ENCODE data around the gene MAPK12. TPM values are rescaled to one million over a fixed set of nuclear protein-coding genes. Genes with fewer than 3 reads are reported as not detected.

The MAPK12 gene
- 29.5 and 36.9 TPM in 2 replicates for total RNA-seq

GRCh38 chr22:50261615-50262459 lies at the start of gene MAPK12:
MAPK12 (minus strand) TSS chr22:50261683; CDS start chr22:50261509, 174 bp downstream.

GRCh38 chr22:50306753-50307749 lies 45.6 kb upstream of the MAPK12 start, which contains the start of gene PLXNB2:
PLXNB2 (minus strand) TSS chr22:50307646; CDS start chr22:50290584, 17,062 bp downstream.

DNA sequence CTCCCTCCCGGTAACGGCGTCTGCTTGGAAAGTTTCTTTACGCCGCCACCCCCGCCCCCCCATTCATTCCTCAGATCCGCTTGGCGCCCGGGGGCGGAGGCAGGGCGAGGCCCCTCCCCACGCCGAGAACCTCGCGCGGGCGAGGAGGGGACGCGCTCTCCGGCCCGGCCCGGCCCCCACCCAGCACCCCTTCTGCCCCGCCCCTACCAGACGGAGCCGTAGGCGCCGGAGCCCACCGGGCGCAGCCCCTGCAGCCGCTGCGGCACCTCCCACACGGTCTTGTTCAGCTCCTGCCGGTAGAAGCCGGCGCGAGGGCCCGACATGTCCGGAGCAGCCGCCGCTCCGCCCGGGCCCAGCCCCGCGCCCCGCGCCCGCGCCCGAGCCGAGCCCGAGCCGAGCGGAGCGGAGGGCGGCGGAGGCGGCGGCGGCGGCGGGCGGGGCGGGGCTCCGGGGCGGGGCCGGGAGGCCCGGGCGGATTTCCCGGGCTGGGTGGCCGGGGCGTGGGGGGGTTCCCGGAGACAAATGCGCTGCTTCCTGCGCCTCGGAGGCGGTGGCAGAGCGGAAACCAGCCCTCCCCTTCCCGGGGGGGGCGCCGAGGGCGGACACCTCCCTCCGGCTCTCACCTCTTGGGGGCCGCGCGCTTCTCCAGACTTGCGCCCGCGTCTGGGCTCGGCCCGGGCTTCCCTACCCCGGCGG lies 8.6 kb upstream of the MAPK12 start, which contains the start of gene MAPK11:
Gene MAPK11, minus strand, starts transcription at position 411 of the 696 bp plus-strand sequence. Its CDS starts 88 bp downstream, at position 323.

GRCh38 chr22:50250555-50251476 lies 10.7 kb downstream of the MAPK12 start, which contains the start of gene HDAC10:
HDAC10 (minus strand) TSS chr22:50251265; CDS start chr22:50251032, 233 bp downstream.

DNA sequence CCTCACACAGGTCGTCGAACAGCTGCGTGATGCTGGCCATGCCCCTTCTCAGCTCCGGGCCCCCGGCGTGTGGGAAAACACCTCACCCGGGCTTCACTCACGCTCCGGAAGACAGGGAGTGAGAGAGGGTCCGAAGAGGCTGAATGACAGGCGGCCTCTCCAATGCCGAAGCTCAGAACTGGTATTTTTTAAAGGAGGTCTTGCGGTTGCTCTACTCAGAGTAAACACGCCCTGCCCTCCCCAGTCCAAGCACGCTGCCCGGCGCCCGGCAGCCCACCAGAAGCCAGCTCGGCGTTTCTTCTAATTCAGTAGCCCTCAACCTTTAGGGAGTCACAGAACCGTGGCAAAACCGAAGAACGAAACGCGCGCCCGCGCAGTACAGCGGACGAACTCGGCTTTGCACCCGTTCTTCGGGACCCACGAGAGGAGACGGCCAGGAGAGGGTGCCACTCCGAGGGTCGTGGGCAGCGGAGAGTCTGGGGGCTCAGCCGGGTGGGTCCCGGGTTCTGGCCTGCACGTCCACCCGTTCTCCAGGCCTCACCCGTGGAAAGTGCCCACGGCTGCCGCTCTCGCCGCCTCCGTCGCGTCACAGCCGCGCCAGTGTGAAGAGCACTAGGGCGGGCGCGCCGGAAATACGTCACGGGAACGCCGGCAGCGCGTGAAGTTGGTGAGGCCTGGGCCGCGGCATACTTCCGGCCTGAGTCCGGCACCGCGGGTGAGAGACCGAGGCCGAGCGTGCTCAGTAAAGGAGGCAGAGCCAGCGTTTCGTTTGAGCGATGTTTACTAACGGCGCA lies 16.9 kb downstream of the MAPK12 start, which contains the start of gene TUBGCP6:
Gene TUBGCP6, minus strand, starts transcription at position 604 of the 794 bp plus-strand sequence. Its CDS starts 564 bp downstream, at position 40.

Other genes starting within 250 kb of the MAPK12 start
- gene IL17REL, start 248.9 kb downstream of the MAPK12 start, total RNA-seq = not detected in 2 replicates
- not detected in 2 replicates for gene TTLL8, start 203.4 kb downstream of the MAPK12 start, total RNA-seq
- 2.5 TPM in 1 of 2 replicates, not detected in the other for gene MLC1, start 176.3 kb downstream of the MAPK12 start, total RNA-seq
- 2.9 and 5.1 TPM in 2 replicates for gene MOV10L1, start 171.7 kb downstream of the MAPK12 start, total RNA-seq
- gene PANX2, start 91.0 kb downstream of the MAPK12 start, total RNA-seq = 0.35 and 0.60 TPM in 2 replicates
- 21.9 and 26.9 TPM in 2 replicates for gene TRABD, start 75.8 kb downstream of the MAPK12 start, total RNA-seq
- gene SELENOO, start 60.7 kb downstream of the MAPK12 start, total RNA-seq = 24.5 and 33.3 TPM in 2 replicates
- gene TUBGCP6, start 16.7 kb downstream of the MAPK12 start, total RNA-seq = 18.3 and 23.2 TPM in 2 replicates
- gene HDAC10, start 10.4 kb downstream of the MAPK12 start, total RNA-seq = 20.8 and 39.8 TPM in 2 replicates
- 18.4 and 24.0 TPM in 2 replicates for gene MAPK11, start 8.7 kb upstream of the MAPK12 start, total RNA-seq
- gene PLXNB2, start 46.0 kb upstream of the MAPK12 start, total RNA-seq = 143 and 157 TPM in 2 replicates
- 6.6 and 8.5 TPM in 2 replicates for gene DENND6B, start 65.3 kb upstream of the MAPK12 start, total RNA-seq
- 44.7 and 47.3 TPM in 2 replicates for gene PPP6R2, start 81.6 kb upstream of the MAPK12 start, total RNA-seq
- gene SBF1, start 213.4 kb upstream of the MAPK12 start, total RNA-seq = 53.8 and 57.3 TPM in 2 replicates
- gene ADM2, start 219.9 kb upstream of the MAPK12 start, total RNA-seq = 14.5 and 35.9 TPM in 2 replicates
- 0.43 TPM in 1 of 2 replicates, not detected in the other for gene MIOX, start 225.2 kb upstream of the MAPK12 start, total RNA-seq
- gene LMF2, start 246.0 kb upstream of the MAPK12 start, total RNA-seq = 64.2 and 77.0 TPM in 2 replicates
- gene NCAPH2, start 246.5 kb upstream of the MAPK12 start, total RNA-seq = 22.5 and 28.0 TPM in 2 replicates

Measured in pericardium fibroblast (primary cell).